ENCODE results near the gene C2CD3.
A peak's percentile ranks its signal among the peaks of the same experiment; 100 is the strongest.

The C2CD3 gene

GRCh38 chr11:74018331-74019005, 152.3 kb downstream of the C2CD3 start:
- DNase-seq, result no peak

- no peak for DNase-seq
These were observed 153.2 kb downstream of the C2CD3 start for GRCh38 chr11:74017631-74018030.

GRCh38 chr11:74015919-74016684, 154.7 kb downstream of the C2CD3 start:
- DNase-seq, result no peak

- DNase-seq, result no peak
These were observed 155.9 kb downstream of the C2CD3 start for GRCh38 chr11:74014880-74015279.

GRCh38 chr11:74013141-74013540, 157.7 kb downstream of the C2CD3 start:
- DNase-seq, result no peak

- DNase-seq, result no peak
These were observed 158.6 kb downstream of the C2CD3 start for GRCh38 chr11:74012074-74012809.

GRCh38 chr11:74011360-74012073, 159.3 kb downstream of the C2CD3 start:
- DNase-seq, result peak; percentile 44 to 52

- no peak for DNase-seq
These were observed 160.2 kb downstream of the C2CD3 start for GRCh38 chr11:74010306-74011300.

- DNase-seq, result no peak
These were observed 161.0 kb downstream of the C2CD3 start for GRCh38 chr11:74009675-74010305.

- no peak for DNase-seq
These were observed 161.6 kb downstream of the C2CD3 start for GRCh38 chr11:74009230-74009547.

GRCh38 chr11:74008373-74009229, 162.2 kb downstream of the C2CD3 start, which contains the start of gene UCP3:
UCP3 (minus strand) TSS chr11:74009085; CDS start chr11:74007042, 2,043 bp downstream.
- DNase-seq, result no peak

- no peak for DNase-seq
These were observed 163.0 kb downstream of the C2CD3 start for GRCh38 chr11:74007691-74008372.

- no peak for DNase-seq
These were observed 164.0 kb downstream of the C2CD3 start for GRCh38 chr11:74006743-74007304.

GRCh38 chr11:74005721-74006517, 164.9 kb downstream of the C2CD3 start:
- DNase-seq, result no peak

- DNase-seq, result peak; percentile 59
These were observed 165.8 kb downstream of the C2CD3 start for GRCh38 chr11:74004759-74005615.

GRCh38 chr11:74004046-74004695, 166.6 kb downstream of the C2CD3 start:
- DNase-seq, result no peak

- DNase-seq, result no peak
These were observed 168.0 kb downstream of the C2CD3 start for GRCh38 chr11:74002832-74003231.

Measured in stimulated activated CD4-positive, alpha-beta T cell treated with anti-CD3 and anti-CD28 coated beads, Interleukin-2, amount 100 ng/mL, for 48 hours (primary cell).